IMR-90 (cell line): Measurements from ENCODE around the gene TMEM269.

Experiments
- FOS ChIP-seq: fragments of 150-350 bp; IDR thresholded peaks from 2 replicates; pipeline ENCODE4 v1.6.1; 2016; ENCODE audit warnings: low read depth, low read length
- MXI1 ChIP-seq: IDR thresholded peaks from 2 replicates; pipeline ENCODE4 v1.6.1; 2012; ENCODE audit warnings: low read depth, mild to moderate bottlenecking, low read length, moderate library complexity, borderline replicate concordance
- POLR2A ChIP-seq: IDR thresholded peaks from 2 replicates; pipeline ENCODE4 v1.6.1; 2012; ENCODE audit warnings: mild to moderate bottlenecking, low read depth, low read length
- RAD21 ChIP-seq: IDR thresholded peaks from 2 replicates; pipeline ENCODE4 v1.6.1; 2012; ENCODE audit warnings: low read length, improper control_type of control experiment

DNA sequence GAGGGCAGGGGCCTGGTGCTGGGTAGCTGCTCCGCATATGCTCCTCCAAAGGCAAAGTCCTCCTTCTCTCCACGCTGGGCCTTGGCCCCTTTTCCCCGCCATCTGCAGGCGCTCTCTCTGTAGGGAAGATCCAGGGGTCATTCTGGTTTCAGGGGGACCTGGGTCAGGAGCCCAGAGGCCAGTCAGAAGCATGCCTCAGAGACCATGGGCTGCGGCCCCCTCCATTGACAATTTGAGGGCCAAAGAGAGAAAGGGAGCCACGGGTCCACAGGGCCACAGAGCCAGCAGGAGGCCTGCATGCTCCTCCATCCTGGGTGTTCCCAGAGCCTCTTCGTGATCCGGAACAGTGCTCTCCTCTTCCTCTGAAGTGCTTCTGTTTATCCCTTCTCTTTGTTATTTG lies 42.6 kb upstream of the TMEM269 start:
- no peak for TF ChIP-seq RAD21
- TF ChIP-seq MXI1 = no peak
- TF ChIP-seq POLR2A = no peak
- TF ChIP-seq FOS = no peak
